HEK293 (cell line): ENCODE measurements around the gene ABCA1.

Experiments used
- CTCF ChIA-PET: fragments of 350-600 bp; formaldehyde crosslinking; extraction: SDS; loops from one replicate; lab custom pipeline; 2021; ENCODE audit warnings: antibody characterized with exemption; lab: Yijun Ruan, JAX
- POLR2A ChIA-PET: fragments of 300-600 bp; formaldehyde crosslinking; extraction: SDS; loops from one replicate; lab custom pipeline; 2020; ENCODE audit warnings: antibody characterized with exemption, inconsistent platforms; lab: Yijun Ruan, JAX
- H3K27ac ChIP-seq: fragments of 200-500 bp; sonication (Bioruptor generic); 2 replicates; pipeline ENCODE4 v1.5.1; 2014; ENCODE audit warnings: low read depth, low read length, control low read depth, inconsistent platforms; ENCODE audit errors: extremely low read depth
- H3K36me3 ChIP-seq, 2 experiments: fragments of 200-500 bp in 1 of 2; sonication (Bioruptor generic) in 1 of 2; 1 replicate in 1 of 2; 2 replicates in 1 of 2; pipeline ENCODE4 v1.5.1; 2014 to 2017; ENCODE audit warnings: inconsistent platforms in 2 of 2, low read length in 2 of 2; ENCODE audit not compliant: control insufficient read depth in 2 of 2, insufficient read depth in 1 of 2
- H3K4me1 ChIP-seq: fragments of 200-500 bp; sonication (Bioruptor generic); 2 replicates; pipeline ENCODE4 v1.5.1; 2014; ENCODE audit warnings: mild to moderate bottlenecking, low read length, inconsistent platforms; ENCODE audit not compliant: control insufficient read depth, insufficient read depth
- H3K4me3 ChIP-seq: 2 replicates; pipeline ENCODE4 v1.5.1; 2011; ENCODE audit warnings: low read depth, mild to moderate bottlenecking, control low read depth, low read length, moderate library complexity
- H3K9me3 ChIP-seq: fragments of 200-500 bp; sonication (Bioruptor generic); 2 replicates; pipeline ENCODE4 v1.5.1; 2014; ENCODE audit warnings: low read depth, low read length, inconsistent platforms; ENCODE audit not compliant: control insufficient read depth, insufficient read depth
- EGR2 ChIP-seq: fragments of 450-650 bp; formaldehyde crosslinking; IDR thresholded peaks from 2 replicates; pipeline ENCODE4 v1.5.1; 2016; ENCODE audit warnings: low read depth, missing biosample characterization, missing genetic modification characterization
- KLF16 ChIP-seq: fragments of 450-650 bp; formaldehyde crosslinking; IDR thresholded peaks from 2 replicates; pipeline ENCODE4 v1.5.1; 2017; ENCODE audit warnings: missing biosample characterization, missing genetic modification characterization
- REPIN1 ChIP-seq: fragments of 450-650 bp; formaldehyde crosslinking; IDR thresholded peaks from 2 replicates; pipeline ENCODE4 v1.5.1; 2017; ENCODE audit warnings: missing biosample characterization, missing genetic modification characterization, low read depth
- SP7 ChIP-seq: fragments of 450-650 bp; formaldehyde crosslinking; IDR thresholded peaks from 2 replicates; pipeline ENCODE4 v1.5.1; 2016; ENCODE audit warnings: missing biosample characterization, missing genetic modification characterization
- ZNF114 ChIP-seq: fragments of 450-650 bp; formaldehyde crosslinking; IDR thresholded peaks from 2 replicates; pipeline ENCODE4 v1.5.0; 2017; ENCODE audit warnings: missing biosample characterization, missing genetic modification characterization
- ZNF132 ChIP-seq: fragments of 450-650 bp; formaldehyde crosslinking; IDR thresholded peaks from 2 replicates; pipeline ENCODE4 v1.5.1; 2017; ENCODE audit warnings: missing biosample characterization, missing genetic modification characterization, borderline replicate concordance
- ZNF184 ChIP-seq: fragments of 450-650 bp; IDR thresholded peaks from 2 replicates; pipeline ENCODE4 v1.5.1; 2018; ENCODE audit warnings: missing biosample characterization, mild to moderate bottlenecking, missing genetic modification characterization
- ZNF214 ChIP-seq: fragments of 450-650 bp; formaldehyde crosslinking; IDR thresholded peaks from 2 replicates; pipeline ENCODE4 v1.5.1; 2017; ENCODE audit warnings: missing biosample characterization, mild to moderate bottlenecking, missing genetic modification characterization, borderline replicate concordance
- ZNF239 ChIP-seq: fragments of 450-650 bp; formaldehyde crosslinking; IDR thresholded peaks from 2 replicates; pipeline ENCODE4 v1.5.1; 2016; ENCODE audit warnings: missing biosample characterization, missing genetic modification characterization
- ZNF24 ChIP-seq: fragments of 450-650 bp; formaldehyde crosslinking; IDR thresholded peaks from 2 replicates; pipeline ENCODE4 v1.5.1; 2016; ENCODE audit warnings: missing biosample characterization, missing genetic modification characterization
- ZNF366 ChIP-seq: fragments of 450-650 bp; formaldehyde crosslinking; conservative IDR thresholded peaks from 2 replicates; pipeline ENCODE4 v1.5.1; 2016; ENCODE audit warnings: missing biosample characterization, missing genetic modification characterization
- ZNF394 ChIP-seq: fragments of 450-650 bp; formaldehyde crosslinking; IDR thresholded peaks from 2 replicates; pipeline ENCODE4 v1.5.1; 2016; ENCODE audit warnings: missing biosample characterization, missing genetic modification characterization, mild to moderate bottlenecking, moderate library complexity, borderline replicate concordance
- ZNF473 ChIP-seq: fragments of 450-650 bp; formaldehyde crosslinking; IDR thresholded peaks from 2 replicates; pipeline ENCODE4 v1.5.1; 2017; ENCODE audit warnings: missing biosample characterization, missing genetic modification characterization
- ZNF521 ChIP-seq: fragments of 450-650 bp; formaldehyde crosslinking; IDR thresholded peaks from 2 replicates; pipeline ENCODE4 v1.5.1; 2017; ENCODE audit warnings: missing biosample characterization, mild to moderate bottlenecking, missing genetic modification characterization
- ZNF548 ChIP-seq: fragments of 450-650 bp; formaldehyde crosslinking; IDR thresholded peaks from 2 replicates; pipeline ENCODE4 v1.5.1; 2016; ENCODE audit warnings: missing biosample characterization, missing genetic modification characterization
- ZNF624 ChIP-seq: fragments of 450-650 bp; formaldehyde crosslinking; IDR thresholded peaks from 2 replicates; pipeline ENCODE4 v1.5.1; 2017; ENCODE audit warnings: missing biosample characterization, missing genetic modification characterization
- ZNF626 ChIP-seq: fragments of 450-650 bp; sonication (Bioruptor Pico); formaldehyde crosslinking; IDR thresholded peaks from 2 replicates; pipeline ENCODE4 v1.5.1; 2018; ENCODE audit warnings: missing biosample characterization, missing genetic modification characterization, inconsistent platforms
- ZNF670 ChIP-seq: fragments of 450-650 bp; formaldehyde crosslinking; IDR thresholded peaks from 2 replicates; pipeline ENCODE4 v1.5.1; 2016; ENCODE audit warnings: missing biosample characterization, missing genetic modification characterization, low read depth
- TF ChIP-seq, protein P1 (sequence below): fragments of 450-650 bp; formaldehyde crosslinking; IDR thresholded peaks from 2 replicates; pipeline ENCODE4 v1.5.1; 2016; ENCODE audit warnings: missing biosample characterization, missing genetic modification characterization
- TF ChIP-seq, protein P2 (sequence below): fragments of 450-650 bp; formaldehyde crosslinking; IDR thresholded peaks from 2 replicates; pipeline ENCODE4 v1.5.1; 2016; ENCODE audit warnings: missing biosample characterization, missing genetic modification characterization
- TF ChIP-seq, protein P3 (sequence below): fragments of 450-650 bp; formaldehyde crosslinking; IDR thresholded peaks from 2 replicates; pipeline ENCODE4 v1.5.1; 2017; ENCODE audit warnings: missing biosample characterization, missing genetic modification characterization
- TF ChIP-seq, protein P4 (sequence below): fragments of 450-650 bp; formaldehyde crosslinking; IDR thresholded peaks from 2 replicates; pipeline ENCODE4 v1.5.1; 2016; ENCODE audit warnings: missing biosample characterization, missing genetic modification characterization
- TF ChIP-seq, protein P5 (sequence below): fragments of 450-650 bp; formaldehyde crosslinking; conservative IDR thresholded peaks from 2 replicates; pipeline ENCODE4 v1.5.1; 2016; ENCODE audit warnings: low read depth, missing biosample characterization, missing genetic modification characterization

Gene ABCA1

DNA sequence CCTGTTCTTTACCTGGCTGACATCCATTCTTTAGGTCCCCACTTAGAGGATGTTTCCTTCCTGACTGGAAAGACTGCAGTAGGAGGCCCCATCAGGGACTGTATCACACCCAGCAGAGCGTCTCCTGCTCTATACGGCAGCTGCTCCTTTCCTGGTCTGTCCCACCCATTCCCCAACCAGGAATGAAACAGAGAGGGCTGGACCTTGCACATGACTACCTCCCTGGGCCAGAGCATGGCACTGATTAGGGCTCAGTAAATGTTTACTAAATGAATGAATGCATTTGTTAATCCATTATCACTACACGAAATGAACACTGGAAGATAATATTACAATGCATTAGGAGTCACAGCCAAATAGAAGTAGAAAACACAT, 76.4 kb downstream of the ABCA1 start:
- Histone ChIP-seq H3K27ac (no peak overlapping the region), H3K4me1 (no peaks in the 10 kb centered on the region; the same call in 1 of the 2 replicates), H3K4me3 (no peak overlapping the region), H3K9me3 (no peaks in the 10 kb centered on the region), H3K36me3 (no peaks in the 10 kb centered on the region)
- no peak for TF ChIP-seq ZNF366 (tag by site-specific recombination)
- TF ChIP-seq, protein P1, sequence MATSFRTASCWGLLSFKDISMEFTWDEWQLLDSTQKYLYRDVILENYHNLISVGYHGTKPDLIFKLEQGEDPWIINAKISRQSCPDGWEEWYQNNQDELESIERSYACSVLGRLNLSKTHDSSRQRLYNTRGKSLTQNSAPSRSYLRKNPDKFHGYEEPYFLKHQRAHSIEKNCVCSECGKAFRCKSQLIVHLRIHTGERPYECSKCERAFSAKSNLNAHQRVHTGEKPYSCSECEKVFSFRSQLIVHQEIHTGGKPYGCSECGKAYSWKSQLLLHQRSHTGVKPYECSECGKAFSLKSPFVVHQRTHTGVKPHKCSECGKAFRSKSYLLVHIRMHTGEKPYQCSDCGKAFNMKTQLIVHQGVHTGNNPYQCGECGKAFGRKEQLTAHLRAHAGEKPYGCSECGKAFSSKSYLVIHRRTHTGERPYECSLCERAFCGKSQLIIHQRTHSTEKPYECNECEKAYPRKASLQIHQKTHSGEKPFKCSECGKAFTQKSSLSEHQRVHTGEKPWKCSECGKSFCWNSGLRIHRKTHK = no peak
- no peak for TF ChIP-seq ZNF239 (tag by site-specific recombination)
- TF ChIP-seq ZNF548 = no peak
- TF ChIP-seq ZNF24 = no peak
- TF ChIP-seq, protein P2, sequence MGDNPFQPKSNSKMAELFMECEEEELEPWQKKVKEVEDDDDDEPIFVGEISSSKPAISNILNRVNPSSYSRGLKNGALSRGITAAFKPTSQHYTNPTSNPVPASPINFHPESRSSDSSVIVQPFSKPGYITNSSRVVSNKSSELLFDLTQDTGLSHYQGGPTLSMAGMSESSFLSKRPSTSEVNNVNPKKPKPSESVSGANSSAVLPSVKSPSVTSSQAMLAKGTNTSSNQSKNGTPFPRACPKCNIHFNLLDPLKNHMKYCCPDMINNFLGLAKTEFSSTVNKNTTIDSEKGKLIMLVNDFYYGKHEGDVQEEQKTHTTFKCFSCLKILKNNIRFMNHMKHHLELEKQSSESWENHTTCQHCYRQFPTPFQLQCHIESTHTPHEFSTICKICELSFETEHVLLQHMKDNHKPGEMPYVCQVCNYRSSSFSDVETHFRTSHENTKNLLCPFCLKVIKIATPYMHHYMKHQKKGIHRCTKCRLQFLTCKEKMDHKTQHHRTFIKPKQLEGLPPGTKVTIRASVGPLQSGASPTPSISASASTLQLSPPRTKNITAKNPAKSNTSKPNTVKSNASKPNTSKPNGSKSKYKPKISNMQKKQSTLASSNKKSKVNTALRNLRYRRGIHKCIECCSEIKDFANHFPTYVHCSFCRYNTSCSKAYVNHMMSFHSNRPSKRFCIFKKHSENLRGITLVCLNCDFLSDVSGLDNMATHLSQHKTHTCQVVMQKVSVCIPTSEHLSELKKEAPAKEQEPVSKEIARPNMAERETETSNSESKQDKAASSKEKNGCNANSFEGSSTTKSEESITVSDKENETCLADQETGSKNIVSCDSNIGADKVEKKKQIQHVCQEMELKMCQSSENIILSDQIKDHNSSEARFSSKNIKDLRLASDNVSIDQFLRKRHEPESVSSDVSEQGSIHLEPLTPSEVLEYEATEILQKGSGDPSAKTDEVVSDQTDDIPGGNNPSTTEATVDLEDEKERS = no peak
- no peak for TF ChIP-seq ZNF624 (tag by site-specific recombination)
- TF ChIP-seq SP7 (tag by site-specific recombination) = no peak
- no peak for TF ChIP-seq ZNF473
- TF ChIP-seq ZNF114 (tag by site-specific recombination) = no peak
- no peak for TF ChIP-seq KLF16
- TF ChIP-seq ZNF521 (tag by site-specific recombination) = no peak
- TF ChIP-seq ZNF214 = no peak
- TF ChIP-seq ZNF394 (tag by site-specific recombination) = no peak
- TF ChIP-seq ZNF184 (tag by site-specific recombination) = no peak
- no peak for TF ChIP-seq REPIN1 (tag by site-specific recombination)
- CTCF ChIA-PET = no interaction called here
- POLR2A ChIA-PET = no interaction called here

DNA sequence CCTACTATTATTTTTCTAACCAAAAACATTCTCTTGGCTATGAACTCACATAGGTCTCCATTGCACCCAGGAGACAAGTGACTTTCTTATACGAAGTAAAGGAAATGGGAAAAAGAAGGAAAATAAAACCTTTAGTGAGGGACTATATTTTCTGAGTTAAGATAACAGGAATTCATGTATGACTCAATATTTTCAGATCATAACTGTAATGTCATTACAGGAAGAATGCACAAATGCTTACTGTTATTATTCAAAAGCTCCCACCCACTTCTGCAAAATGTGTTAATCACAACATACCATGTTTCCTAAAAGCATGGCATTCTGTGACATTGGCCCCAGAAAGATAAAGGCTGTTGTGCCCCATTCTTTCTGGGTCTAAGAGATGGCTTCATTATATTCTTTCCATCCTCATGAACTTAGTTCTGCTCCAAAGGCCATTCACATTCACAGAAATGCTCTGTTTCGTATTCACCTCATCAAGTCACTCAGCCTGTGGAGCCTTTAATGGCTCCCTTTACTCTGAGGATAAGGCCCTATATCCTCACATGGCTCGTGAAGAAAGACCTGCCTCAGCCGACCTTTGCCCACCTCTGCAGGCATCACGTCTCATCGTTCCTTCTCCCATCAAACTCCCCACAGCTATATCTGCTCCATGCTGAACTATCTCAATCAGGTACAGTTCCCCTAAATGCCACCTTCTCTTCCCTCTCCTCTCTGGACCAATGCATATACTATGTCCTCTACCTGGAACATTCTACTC, 77.0 kb downstream of the ABCA1 start:
- no peaks in the 10 kb centered on the region for H3K36me3 ChIP-seq
- no peak for TF ChIP-seq ZNF670 (tag by site-specific recombination)
- TF ChIP-seq, protein P3, sequence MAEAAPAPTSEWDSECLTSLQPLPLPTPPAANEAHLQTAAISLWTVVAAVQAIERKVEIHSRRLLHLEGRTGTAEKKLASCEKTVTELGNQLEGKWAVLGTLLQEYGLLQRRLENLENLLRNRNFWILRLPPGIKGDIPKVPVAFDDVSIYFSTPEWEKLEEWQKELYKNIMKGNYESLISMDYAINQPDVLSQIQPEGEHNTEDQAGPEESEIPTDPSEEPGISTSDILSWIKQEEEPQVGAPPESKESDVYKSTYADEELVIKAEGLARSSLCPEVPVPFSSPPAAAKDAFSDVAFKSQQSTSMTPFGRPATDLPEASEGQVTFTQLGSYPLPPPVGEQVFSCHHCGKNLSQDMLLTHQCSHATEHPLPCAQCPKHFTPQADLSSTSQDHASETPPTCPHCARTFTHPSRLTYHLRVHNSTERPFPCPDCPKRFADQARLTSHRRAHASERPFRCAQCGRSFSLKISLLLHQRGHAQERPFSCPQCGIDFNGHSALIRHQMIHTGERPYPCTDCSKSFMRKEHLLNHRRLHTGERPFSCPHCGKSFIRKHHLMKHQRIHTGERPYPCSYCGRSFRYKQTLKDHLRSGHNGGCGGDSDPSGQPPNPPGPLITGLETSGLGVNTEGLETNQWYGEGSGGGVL (tag by site-specific recombination) = no peak
- no peak for TF ChIP-seq ZNF626 (tag by site-specific recombination)
- TF ChIP-seq, protein P4, sequence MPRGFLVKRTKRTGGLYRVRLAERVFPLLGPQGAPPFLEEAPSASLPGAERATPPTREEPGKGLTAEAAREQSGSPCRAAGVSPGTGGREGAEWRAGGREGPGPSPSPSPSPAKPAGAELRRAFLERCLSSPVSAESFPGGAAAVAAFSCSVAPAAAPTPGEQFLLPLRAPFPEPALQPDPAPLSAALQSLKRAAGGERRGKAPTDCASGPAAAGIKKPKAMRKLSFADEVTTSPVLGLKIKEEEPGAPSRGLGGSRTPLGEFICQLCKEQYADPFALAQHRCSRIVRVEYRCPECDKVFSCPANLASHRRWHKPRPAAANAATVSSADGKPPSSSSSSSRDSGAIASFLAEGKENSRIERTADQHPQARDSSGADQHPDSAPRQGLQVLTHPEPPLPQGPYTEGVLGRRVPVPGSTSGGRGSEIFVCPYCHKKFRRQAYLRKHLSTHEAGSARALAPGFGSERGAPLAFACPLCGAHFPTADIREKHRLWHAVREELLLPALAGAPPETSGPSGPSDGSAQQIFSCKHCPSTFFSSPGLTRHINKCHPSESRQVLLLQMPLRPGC (tag by site-specific recombination) = no peak
- TF ChIP-seq EGR2 (tag by site-specific recombination) = no peak
- TF ChIP-seq, protein P5, sequence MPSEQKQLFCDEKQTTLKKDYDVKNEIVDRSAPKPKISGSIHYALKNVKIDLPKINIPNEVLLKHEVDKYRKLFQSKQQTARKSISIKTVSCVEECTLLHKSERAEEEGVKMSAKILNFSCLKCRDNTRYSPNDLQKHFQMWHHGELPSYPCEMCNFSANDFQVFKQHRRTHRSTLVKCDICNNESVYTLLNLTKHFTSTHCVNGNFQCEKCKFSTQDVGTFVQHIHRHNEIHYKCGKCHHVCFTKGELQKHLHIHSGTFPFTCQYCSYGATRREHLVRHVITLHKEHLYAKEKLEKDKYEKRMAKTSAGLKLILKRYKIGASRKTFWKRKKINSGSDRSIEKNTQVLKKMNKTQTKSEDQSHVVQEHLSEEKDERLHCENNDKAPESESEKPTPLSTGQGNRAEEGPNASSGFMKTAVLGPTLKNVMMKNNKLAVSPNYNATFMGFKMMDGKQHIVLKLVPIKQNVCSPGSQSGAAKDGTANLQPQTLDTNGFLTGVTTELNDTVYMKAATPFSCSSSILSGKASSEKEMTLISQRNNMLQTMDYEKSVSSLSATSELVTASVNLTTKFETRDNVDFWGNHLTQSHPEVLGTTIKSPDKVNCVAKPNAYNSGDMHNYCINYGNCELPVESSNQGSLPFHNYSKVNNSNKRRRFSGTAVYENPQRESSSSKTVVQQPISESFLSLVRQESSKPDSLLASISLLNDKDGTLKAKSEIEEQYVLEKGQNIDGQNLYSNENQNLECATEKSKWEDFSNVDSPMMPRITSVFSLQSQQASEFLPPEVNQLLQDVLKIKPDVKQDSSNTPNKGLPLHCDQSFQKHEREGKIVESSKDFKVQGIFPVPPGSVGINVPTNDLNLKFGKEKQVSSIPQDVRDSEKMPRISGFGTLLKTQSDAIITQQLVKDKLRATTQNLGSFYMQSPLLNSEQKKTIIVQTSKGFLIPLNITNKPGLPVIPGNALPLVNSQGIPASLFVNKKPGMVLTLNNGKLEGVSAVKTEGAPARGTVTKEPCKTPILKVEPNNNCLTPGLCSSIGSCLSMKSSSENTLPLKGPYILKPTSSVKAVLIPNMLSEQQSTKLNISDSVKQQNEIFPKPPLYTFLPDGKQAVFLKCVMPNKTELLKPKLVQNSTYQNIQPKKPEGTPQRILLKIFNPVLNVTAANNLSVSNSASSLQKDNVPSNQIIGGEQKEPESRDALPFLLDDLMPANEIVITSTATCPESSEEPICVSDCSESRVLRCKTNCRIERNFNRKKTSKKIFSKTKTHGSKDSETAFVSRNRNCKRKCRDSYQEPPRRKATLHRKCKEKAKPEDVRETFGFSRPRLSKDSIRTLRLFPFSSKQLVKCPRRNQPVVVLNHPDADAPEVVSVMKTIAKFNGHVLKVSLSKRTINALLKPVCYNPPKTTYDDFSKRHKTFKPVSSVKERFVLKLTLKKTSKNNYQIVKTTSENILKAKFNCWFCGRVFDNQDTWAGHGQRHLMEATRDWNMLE (tag by site-specific recombination) = no peak
- TF ChIP-seq ZNF132 (tag by site-specific recombination) = no peak

More for the DNA sequence above, 77.0 kb downstream of the ABCA1 start:
- Histone ChIP-seq H3K4me1 (no peaks in the 10 kb centered on the region), H3K4me3 (no peak overlapping the region), H3K27ac (no peak overlapping the region), H3K9me3 (no peaks in the 10 kb centered on the region)
- CTCF ChIA-PET = interaction anchor here (0.5 to 1.2 kb wide), 4 partner anchors 12 to 565 kb away, joined by 3 to 9 read pairs (median 3); no protein-coding TSS in a partner anchor
- POLR2A ChIA-PET = no interaction called here
